Nephron (organoid): ENCODE measurements around the gene CORO2B.
A peak's percentile ranks its signal among the peaks of the same experiment; 100 is the strongest.

Source experiments
- H3K27ac Mint-ChIP-seq, 3 experiments: 2 replicates each; pipeline ENCODE4 v1.8.0; 2020; ENCODE audit warnings: mixed read lengths in 3 of 3, mild to moderate bottlenecking in 2 of 3, moderate library complexity in 1 of 3
- H3K27me3 Mint-ChIP-seq: 2 replicates; pipeline ENCODE4 v1.8.0; 2021; ENCODE audit warnings: low read depth, mild to moderate bottlenecking, moderate library complexity, mixed read lengths
- H3K36me3 Mint-ChIP-seq: 2 replicates; pipeline ENCODE4 v1.8.0; 2020; ENCODE audit warnings: low read depth, mixed read lengths
- H3K4me1 Mint-ChIP-seq: 2 replicates; pipeline ENCODE4 v1.8.0; 2020; ENCODE audit warnings: mixed read lengths
- H3K4me3 Mint-ChIP-seq, 3 experiments: 2 replicates each; pipeline ENCODE4 v1.8.0; 2020; ENCODE audit warnings: mild to moderate bottlenecking in 3 of 3, mixed read lengths in 3 of 3, moderate library complexity in 2 of 3
- H3K9me3 Mint-ChIP-seq: 2 replicates; pipeline ENCODE4 v1.8.0; 2020; ENCODE audit warnings: mixed read lengths
- CTCF ChIP-seq, 3 experiments: fragments of 200-600 bp; sonication (generic); IDR thresholded peaks; one replicate each; pipeline ENCODE4 v1.5.0; 2021; ENCODE audit warnings: antibody characterized with exemption in 3 of 3; ENCODE audit not compliant: unreplicated experiment in 3 of 3

CORO2B gene

GRCh38 chr15:68656438-68656739 lies 77.6 kb downstream of the CORO2B start:
- TF ChIP-seq CTCF (IDR thresholded peaks at IDR 0.05; ENCODE audit: unreplicated experiment in 3 of 3): no peak

GRCh38 chr15:68658151-68658550 lies 79.4 kb downstream of the CORO2B start:
- no peaks in the 10 kb centered on the region for H3K27me3 Mint-ChIP-seq
- peaks cover 9% of the 10 kb centered on the region for H3K36me3 Mint-ChIP-seq
- no peak for TF ChIP-seq CTCF (IDR thresholded peaks at IDR 0.05; ENCODE audit: unreplicated experiment in 3 of 3)
- H3K27ac Mint-ChIP-seq: peak overlapping the region in 1 of 3 experiments; percentile 31
- peaks cover 34% of the 10 kb centered on the region for H3K4me1 Mint-ChIP-seq
- no peak overlapping the region for H3K4me3 Mint-ChIP-seq
- H3K9me3 Mint-ChIP-seq: peaks cover 5% of the 10 kb centered on the region

More at GRCh38 chr15:68656438-68656739, 77.6 kb downstream of the CORO2B start:
- peaks cover 51% of the 10 kb centered on the region for H3K4me1 Mint-ChIP-seq
- peak overlapping the region in 1 of 3 experiments; percentile 21 for H3K27ac Mint-ChIP-seq
- H3K36me3 Mint-ChIP-seq: peaks cover 3% of the 10 kb centered on the region
- no peaks in the 10 kb centered on the region for H3K9me3 Mint-ChIP-seq
- H3K4me3 Mint-ChIP-seq: no peak overlapping the region
- no peaks in the 10 kb centered on the region for H3K27me3 Mint-ChIP-seq

DNA sequence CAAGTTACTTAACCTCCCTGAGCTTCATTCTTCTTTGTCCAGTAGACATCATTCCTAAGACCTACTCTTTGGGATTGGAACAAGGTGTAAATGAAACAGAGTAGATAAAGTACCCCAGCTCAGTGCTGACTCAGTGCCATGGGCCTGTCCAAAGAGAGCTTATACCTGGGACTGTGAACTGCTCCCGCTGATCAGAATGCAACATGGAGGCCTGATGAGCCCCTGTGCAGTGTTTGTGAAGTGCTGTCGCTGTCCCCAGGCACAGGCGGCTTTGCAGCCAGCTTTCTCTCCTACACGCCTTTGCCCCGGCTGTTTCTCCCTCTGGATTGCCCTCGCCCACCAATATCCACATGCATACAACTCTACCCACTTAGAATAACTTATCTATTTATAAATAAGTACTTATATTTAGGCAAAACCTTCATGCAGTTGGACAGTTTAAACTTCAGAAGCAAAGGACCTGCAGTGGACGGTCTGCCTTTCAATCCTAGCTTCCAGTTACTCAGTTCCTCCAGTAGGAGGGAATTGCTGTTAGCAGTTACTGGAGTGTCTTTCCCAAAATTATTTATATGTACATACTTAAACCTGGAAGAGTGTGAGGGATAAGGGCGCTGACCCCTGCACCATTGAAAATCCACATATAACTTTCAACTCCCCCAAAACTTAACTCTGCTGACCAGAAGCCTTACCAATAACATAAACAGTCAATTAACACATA lies 80.0 kb downstream of the CORO2B start:
- peak overlapping the region in 2 of 3 experiments; percentile 23 to 31 for H3K27ac Mint-ChIP-seq

GRCh38 chr15:68663526-68663925 lies 84.7 kb downstream of the CORO2B start:
- H3K27me3 Mint-ChIP-seq: peaks cover 3% of the 10 kb centered on the region
- TF ChIP-seq CTCF (IDR thresholded peaks at IDR 0.05; ENCODE audit: unreplicated experiment in 3 of 3): no peak
- H3K9me3 Mint-ChIP-seq: peaks cover 9% of the 10 kb centered on the region
- peaks cover 19% of the 10 kb centered on the region for H3K4me1 Mint-ChIP-seq
- H3K36me3 Mint-ChIP-seq: peaks cover 20% of the 10 kb centered on the region
- no peak overlapping the region for H3K4me3 Mint-ChIP-seq
- H3K27ac Mint-ChIP-seq: no peak overlapping the region

More for the DNA sequence above, 80.0 kb downstream of the CORO2B start:
- Mint-ChIP-seq H3K4me1 (peaks cover 29% of the 10 kb centered on the region), H3K4me3 (no peak overlapping the region), H3K36me3 (peaks cover 15% of the 10 kb centered on the region), H3K27me3 (no peaks in the 10 kb centered on the region), H3K9me3 (peaks cover 6% of the 10 kb centered on the region)
- TF ChIP-seq CTCF (IDR thresholded peaks at IDR 0.05; ENCODE audit: unreplicated experiment in 3 of 3): peak; percentile 15 to 34 (median 22)

DNA sequence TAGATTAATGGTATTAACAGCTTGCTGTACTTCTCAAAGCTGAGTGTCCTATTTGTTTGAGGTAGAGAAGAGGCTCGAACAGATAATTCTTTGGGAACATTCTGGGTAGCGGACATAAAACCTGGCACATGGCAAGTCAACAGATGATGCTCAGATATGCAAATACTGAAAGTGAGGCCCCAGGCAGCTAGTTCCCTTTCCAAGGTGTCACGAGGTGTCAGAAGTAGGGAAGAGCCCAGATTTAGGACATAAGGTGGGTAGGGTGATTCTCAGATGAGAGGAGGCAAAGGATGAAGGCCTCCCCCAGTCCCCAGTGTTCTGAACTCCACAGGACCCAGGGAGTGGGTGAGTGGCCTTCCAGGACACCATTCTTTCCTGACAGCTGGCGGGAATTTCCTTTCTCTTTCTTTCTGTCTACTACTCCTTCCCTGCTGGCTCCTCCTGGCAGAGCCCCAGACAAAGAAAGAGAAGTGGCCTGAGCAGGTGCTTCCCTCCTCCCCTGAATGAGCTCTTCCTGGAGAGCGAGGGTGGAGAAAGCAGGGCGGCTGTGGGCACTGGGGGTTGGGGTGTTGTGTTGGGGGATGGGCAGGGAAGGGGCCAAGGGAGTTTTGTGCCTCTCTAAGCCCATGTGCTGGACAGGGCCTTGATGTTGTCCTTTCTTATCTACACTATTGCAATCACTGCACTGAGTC lies 87.5 kb downstream of the CORO2B start:
- H3K36me3 Mint-ChIP-seq: peaks cover 20% of the 10 kb centered on the region
- peaks cover 9% of the 10 kb centered on the region for H3K9me3 Mint-ChIP-seq
- H3K4me1 Mint-ChIP-seq: peaks cover 11% of the 10 kb centered on the region
- H3K4me3 Mint-ChIP-seq: no peak overlapping the region
- peaks cover 3% of the 10 kb centered on the region for H3K27me3 Mint-ChIP-seq
- no peak overlapping the region for H3K27ac Mint-ChIP-seq
- TF ChIP-seq CTCF (IDR thresholded peaks at IDR 0.05; ENCODE audit: unreplicated experiment in 3 of 3): no peak
